Measurements from ENCODE around the gene KLHL7.

DNA sequence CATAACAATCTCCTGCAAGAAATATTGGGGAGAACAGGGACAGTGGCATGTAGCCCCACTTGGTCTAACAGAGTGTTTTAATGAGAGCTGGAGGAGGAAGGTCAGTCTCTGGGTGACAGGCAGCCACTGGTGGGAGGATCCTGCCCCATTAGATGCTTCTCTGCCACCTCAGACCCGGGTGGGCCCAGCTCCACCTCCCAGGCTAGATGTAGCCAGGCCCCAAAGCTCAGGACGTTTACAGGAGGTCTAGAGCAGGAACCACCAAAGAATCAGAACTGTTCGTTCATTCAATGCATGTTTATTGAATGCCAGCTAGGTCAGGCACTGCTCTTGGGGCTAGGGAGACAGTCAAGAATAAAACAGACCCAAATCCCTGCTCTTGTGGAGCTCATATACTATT, 112.6 kb downstream of the KLHL7 start:
- TF ChIP-seq, protein P1, sequence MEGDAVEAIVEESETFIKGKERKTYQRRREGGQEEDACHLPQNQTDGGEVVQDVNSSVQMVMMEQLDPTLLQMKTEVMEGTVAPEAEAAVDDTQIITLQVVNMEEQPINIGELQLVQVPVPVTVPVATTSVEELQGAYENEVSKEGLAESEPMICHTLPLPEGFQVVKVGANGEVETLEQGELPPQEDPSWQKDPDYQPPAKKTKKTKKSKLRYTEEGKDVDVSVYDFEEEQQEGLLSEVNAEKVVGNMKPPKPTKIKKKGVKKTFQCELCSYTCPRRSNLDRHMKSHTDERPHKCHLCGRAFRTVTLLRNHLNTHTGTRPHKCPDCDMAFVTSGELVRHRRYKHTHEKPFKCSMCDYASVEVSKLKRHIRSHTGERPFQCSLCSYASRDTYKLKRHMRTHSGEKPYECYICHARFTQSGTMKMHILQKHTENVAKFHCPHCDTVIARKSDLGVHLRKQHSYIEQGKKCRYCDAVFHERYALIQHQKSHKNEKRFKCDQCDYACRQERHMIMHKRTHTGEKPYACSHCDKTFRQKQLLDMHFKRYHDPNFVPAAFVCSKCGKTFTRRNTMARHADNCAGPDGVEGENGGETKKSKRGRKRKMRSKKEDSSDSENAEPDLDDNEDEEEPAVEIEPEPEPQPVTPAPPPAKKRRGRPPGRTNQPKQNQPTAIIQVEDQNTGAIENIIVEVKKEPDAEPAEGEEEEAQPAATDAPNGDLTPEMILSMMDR (IDR thresholded peaks at IDR 0.05) = no peak
- no peak for TF ChIP-seq POLR2A (IDR thresholded peaks at IDR 0.05)
- TF ChIP-seq POLR2AphosphoS5 (IDR thresholded peaks at IDR 0.05; ENCODE audit: insufficient read depth in 1 of 2, low read depth in 1 of 2) = no peak

Data from vagina (tissue), 2 donors.